Measurements from ENCODE around the gene TUBA4B. TPM values are rescaled to one million over a fixed set of nuclear protein-coding genes. Genes with fewer than 3 reads are reported as not detected.

The TUBA4B gene
- total RNA-seq, 1 donor from 2014 or later = 3.5 TPM

DNA sequence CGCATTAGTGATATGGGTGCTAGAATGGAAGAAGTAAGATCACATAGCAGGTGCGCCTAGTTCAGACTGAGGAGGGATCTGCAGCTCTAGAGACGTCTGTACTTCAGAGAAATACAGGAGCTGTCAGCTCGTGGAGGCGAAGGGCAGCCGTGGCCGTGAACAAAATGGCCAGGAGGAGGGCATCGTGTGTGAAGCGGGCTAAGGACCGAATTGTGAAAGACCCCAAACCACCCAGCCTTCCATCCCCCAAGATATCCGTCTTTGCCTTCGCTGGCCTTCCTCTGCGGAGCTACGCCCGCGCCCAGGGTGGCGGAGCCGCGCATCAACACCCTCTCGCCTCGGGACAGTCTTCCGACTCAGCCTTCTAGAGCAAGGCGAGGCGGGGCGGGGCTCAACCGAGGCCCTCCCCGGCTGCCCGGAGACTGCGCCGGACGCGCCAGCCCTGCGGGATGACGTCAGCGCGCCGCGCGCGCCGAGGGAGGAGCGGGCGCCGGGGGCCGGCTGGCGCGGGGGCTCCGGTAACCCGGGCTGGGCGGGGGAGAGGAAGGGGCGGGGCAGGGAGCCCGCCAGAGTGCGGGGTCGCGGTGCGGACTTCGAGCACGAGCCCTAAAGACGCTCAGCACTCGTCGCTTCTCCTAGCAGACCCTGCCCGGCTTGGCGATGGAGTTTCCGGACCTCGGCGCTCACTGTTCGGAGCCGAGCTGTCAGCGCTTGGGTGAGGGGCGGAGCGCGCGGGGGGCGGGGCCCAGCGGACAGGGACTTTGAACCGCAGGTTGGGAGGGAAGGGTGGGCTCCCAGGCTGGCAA is 46.5 kb upstream of the TUBA4B start, which contains the start of gene ZFAND2B:
Gene ZFAND2B, plus strand, starts transcription at position 455 of the 806 bp plus-strand sequence. Its CDS starts 206 bp downstream, at position 661.
- Histone ChIP-seq H3K4me1 (peaks cover 19% of the 10 kb centered on the region), H3K27me3 (ENCODE audit: low read depth) (no peaks in the 10 kb centered on the region), H3K36me3 (peaks cover 28% of the 10 kb centered on the region), H3K9me3 (no peaks in the 10 kb centered on the region), H3K4me3 (peak within 1 kb of the TSS; percentile 76), H3K27ac (peak within 1 kb of the TSS; percentile 91)
- TF ChIP-seq CTCF (IDR thresholded peaks at IDR 0.05) = no peak
- intact Hi-C loops (cut with DNase I) = no loop called here
- ATAC-seq (peak; percentile 98), DNase-seq (peak; percentile 97)

DNA sequence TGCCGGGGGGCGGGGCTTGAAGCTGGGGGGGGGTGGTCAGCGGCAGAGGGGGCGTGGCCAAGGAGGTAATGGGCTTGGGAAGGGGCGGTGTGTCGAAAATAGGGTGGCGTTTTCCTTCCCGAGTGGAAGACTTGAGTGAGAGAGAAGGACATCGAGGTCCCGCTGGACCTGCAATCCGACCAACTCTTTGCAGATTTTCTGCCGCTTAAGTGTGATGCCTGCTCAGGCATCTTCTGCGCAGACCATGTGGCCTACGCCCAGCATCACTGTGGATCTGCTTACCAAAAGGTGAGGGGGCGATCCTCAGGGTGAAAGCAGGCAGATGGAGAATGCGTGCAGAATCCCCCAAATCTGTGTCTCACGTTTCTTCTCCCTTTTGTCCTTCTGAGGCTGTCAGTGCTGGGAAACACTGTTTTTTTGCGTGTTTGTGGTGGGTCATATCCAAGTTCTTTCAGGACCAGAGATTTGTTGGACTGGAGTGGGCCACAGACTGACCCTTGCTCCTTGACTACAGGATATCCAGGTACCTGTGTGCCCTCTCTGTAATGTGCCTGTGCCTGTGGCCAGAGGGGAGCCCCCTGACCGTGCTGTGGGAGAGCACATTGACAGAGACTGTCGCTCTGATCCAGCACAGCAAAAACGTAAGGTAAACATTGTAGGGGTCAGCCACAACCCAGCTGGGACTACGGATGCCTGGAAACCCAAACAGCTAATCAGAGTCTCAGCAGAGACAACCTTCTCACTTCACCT is 45.7 kb upstream of the TUBA4B start:
- no peak for TF ChIP-seq CTCF (IDR thresholded peaks at IDR 0.05)
- Histone ChIP-seq H3K27ac (peak overlapping the region; percentile 91), H3K4me3 (peak overlapping the region; percentile 76), H3K4me1 (peaks cover 19% of the 10 kb centered on the region), H3K9me3 (no peaks in the 10 kb centered on the region), H3K36me3 (peaks cover 28% of the 10 kb centered on the region), H3K27me3 (ENCODE audit: low read depth) (no peaks in the 10 kb centered on the region)
- DNase-seq (no peak), ATAC-seq (no peak)
- intact Hi-C loops (cut with DNase I) = no loop called here

- peaks cover 19% of the 10 kb centered on the region for H3K4me1 ChIP-seq
- H3K4me3 ChIP-seq = peak overlapping the region; percentile 76
- H3K36me3 ChIP-seq = peaks cover 34% of the 10 kb centered on the region
- H3K27ac ChIP-seq = peak overlapping the region; percentile 91
- no peaks in the 10 kb centered on the region for H3K27me3 ChIP-seq (ENCODE audit: low read depth)
- TF ChIP-seq CTCF (IDR thresholded peaks at IDR 0.05) = no peak
- H3K9me3 ChIP-seq = no peaks in the 10 kb centered on the region
- intact Hi-C loops (cut with DNase I) = no loop called here
- ATAC-seq (no peak), DNase-seq (no peak)
These were observed 44.9 kb upstream of the TUBA4B start for GRCh38 chr2:219207884-219208740.

DNA sequence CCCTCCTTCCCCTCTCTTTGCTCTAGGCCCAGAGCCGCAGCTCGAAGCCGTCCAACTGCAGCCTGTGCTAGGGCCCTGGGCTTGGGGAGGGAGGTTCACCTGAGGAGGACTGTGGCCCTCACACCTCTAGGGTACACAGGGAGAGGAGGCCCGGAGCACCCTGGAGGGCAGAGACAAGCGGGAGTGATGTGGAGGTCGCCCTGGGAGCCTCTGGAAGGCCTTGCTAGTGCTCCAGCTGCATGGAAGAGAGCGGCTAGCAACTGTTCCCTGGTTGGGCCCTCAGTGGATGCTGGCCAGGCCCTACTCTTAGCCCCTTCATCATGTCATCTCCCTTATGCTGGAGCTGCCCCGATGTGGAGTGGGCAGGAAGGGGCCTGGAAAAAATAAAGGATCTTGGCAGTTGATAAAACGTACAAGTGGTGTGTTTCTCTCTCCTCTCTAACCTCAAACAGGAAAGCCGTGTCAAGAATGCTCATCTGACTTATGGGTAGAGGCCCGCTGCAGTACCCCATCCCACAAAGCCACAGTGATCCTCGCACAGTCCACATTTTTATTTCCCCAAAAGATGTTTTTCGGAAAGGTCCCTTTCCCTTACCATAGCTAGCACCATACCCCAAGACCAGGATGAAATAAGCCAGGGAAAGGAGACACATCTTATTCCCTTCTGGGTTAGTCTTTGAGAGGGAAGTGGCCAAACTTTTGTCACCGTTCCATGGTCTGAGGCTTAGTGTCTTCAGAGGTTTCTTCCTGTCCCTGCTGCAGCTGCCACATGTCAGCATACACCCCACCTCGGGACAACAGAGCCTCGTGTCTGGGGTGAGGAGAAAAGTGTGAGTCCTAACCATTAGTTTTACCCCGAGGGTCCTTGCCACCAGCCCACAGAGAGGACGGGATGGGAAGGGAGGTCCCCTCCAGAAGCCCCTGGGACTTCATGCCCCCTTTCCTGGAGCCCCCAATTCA is 43.5 kb upstream of the TUBA4B start:
- Histone ChIP-seq H3K27me3 (ENCODE audit: low read depth) (no peaks in the 10 kb centered on the region), H3K27ac (no peak overlapping the region), H3K36me3 (peaks cover 44% of the 10 kb centered on the region), H3K4me3 (no peak overlapping the region), H3K9me3 (no peaks in the 10 kb centered on the region), H3K4me1 (peaks cover 19% of the 10 kb centered on the region)
- no peak for ATAC-seq
- DNase-seq = no peak
- intact Hi-C loops (cut with DNase I) = no loop called here
- no peak for TF ChIP-seq CTCF (IDR thresholded peaks at IDR 0.05)
